Fibroblast of pulmonary artery (primary cell): ENCODE results near the gene USP54.

Source experiments
- DNase-seq: peaks from one replicate; pipeline ENCODE4 v3.0.0-alpha.2; 2010; ENCODE audit warnings: low read depth
- H3K4me3 ChIP-seq: replicated peaks from 2 replicates; pipeline ENCODE4 v1.5.1; 2011; ENCODE audit warnings: low read depth, mild to moderate bottlenecking, control low read depth, low read length, moderate library complexity
- TF ChIP-seq, protein P1 (sequence below): IDR thresholded peaks from 2 replicates; pipeline ENCODE4 v1.5.1; 2011; ENCODE audit warnings: mild to moderate bottlenecking, control low read depth, low read length, inconsistent platforms; ENCODE audit errors: missing control alignments

The USP54 gene

DNA sequence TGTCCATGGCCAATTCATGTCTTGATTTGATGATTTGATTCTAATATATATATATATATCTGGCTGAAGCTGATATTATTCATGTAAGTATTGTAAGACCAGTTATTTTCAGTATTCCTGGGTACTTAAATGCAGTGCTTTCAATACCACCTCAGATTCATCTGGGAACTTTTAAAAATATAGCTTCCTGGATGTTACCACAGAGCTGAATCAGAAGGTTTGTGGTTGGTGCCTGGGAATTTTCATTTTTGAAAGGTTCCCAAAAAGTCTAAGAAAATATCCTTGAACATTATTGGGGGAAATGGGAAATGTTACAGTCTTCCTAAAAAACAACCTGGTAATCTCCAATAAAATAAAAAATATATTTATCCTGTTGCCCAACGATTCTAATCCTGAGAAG is 84.7 kb downstream of the USP54 start:
- TF ChIP-seq, protein P1, sequence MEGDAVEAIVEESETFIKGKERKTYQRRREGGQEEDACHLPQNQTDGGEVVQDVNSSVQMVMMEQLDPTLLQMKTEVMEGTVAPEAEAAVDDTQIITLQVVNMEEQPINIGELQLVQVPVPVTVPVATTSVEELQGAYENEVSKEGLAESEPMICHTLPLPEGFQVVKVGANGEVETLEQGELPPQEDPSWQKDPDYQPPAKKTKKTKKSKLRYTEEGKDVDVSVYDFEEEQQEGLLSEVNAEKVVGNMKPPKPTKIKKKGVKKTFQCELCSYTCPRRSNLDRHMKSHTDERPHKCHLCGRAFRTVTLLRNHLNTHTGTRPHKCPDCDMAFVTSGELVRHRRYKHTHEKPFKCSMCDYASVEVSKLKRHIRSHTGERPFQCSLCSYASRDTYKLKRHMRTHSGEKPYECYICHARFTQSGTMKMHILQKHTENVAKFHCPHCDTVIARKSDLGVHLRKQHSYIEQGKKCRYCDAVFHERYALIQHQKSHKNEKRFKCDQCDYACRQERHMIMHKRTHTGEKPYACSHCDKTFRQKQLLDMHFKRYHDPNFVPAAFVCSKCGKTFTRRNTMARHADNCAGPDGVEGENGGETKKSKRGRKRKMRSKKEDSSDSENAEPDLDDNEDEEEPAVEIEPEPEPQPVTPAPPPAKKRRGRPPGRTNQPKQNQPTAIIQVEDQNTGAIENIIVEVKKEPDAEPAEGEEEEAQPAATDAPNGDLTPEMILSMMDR: no peak
- H3K4me3 ChIP-seq: no peak overlapping the region
- no peak for DNase-seq

DNA sequence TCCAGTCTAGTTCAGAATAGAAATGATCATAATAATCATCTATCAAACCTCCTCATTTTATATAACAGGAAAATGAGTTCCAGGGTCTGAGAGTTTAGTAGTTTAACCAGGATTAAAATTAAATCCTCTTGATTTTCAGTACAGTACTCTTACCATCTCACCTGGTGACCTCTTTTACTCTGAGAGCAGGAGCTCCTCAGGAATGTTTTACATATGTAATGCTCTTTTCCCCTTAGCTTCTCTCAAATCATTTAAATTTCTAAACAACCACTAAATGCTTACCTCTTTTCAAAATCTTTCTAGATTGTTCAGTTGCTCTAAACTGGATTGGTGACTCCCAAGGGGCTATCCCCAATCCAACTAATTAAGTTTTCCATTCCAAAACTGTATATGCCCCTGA is 85.1 kb downstream of the USP54 start:
- TF ChIP-seq, protein P1: no peak
- no peak for DNase-seq
- H3K4me3 ChIP-seq: no peak overlapping the region

DNA sequence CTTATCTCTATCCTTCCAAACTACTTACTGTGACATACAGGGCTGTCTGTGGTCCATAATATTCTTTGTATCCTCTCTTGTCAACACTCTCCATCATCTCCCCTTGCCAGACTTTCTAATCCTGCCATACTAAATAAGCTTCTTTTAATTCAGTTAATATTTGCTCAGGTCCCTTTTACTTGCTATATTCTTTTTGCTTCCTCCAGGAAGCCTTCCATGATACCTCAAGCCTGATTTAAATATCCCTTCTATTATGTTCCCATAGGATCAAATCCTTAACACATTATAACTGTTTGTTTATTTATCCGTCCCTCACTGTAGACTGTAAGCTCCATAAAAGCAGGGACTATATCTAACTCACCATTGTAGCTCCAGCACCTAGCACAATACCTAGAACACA is 88.1 kb downstream of the USP54 start:
- TF ChIP-seq, protein P1: no peak
- no peak for DNase-seq
- H3K4me3 ChIP-seq: no peak overlapping the region

DNA sequence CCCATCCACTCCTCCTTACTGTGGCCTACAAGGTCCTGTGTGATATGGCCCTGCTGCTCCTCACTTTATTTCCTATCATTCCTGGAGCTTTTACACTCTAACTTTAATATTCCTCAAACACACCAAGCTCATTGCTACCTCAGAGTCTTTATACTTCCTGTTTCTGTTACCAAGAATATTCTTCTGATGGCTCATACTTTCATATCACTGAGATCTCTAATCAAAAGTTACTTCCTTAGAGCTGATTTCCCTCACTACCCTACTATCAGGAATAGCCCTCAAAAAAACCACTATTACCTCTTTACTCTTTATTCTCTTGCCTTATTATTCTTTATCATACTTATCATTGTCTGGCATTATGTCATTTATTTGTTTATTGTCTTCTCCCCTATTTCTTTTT is 89.5 kb downstream of the USP54 start:
- no peak overlapping the region for H3K4me3 ChIP-seq
- DNase-seq: no peak
- TF ChIP-seq, protein P1: no peak

DNA sequence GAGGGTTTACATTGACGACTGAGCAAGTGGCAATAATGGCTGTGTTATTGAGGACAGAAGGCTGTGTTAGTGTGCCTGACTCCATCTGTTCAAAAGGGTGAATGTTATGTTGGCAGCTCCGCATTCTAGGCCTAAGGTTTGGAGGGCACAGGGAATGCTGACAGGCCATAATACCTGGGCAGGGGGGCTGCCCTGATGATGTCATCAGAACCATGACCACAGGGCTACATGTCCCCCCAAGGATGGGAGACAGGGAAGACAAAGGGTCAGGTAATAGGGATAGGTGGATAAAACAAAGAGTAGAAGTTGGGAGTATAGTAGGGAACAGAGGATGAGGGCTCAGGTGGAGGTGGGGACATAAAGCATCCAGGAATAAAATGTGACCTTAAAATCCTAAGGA is 93.5 kb downstream of the USP54 start:
- DNase-seq: no peak
- no peak overlapping the region for H3K4me3 ChIP-seq
- TF ChIP-seq, protein P1: no peak

DNA sequence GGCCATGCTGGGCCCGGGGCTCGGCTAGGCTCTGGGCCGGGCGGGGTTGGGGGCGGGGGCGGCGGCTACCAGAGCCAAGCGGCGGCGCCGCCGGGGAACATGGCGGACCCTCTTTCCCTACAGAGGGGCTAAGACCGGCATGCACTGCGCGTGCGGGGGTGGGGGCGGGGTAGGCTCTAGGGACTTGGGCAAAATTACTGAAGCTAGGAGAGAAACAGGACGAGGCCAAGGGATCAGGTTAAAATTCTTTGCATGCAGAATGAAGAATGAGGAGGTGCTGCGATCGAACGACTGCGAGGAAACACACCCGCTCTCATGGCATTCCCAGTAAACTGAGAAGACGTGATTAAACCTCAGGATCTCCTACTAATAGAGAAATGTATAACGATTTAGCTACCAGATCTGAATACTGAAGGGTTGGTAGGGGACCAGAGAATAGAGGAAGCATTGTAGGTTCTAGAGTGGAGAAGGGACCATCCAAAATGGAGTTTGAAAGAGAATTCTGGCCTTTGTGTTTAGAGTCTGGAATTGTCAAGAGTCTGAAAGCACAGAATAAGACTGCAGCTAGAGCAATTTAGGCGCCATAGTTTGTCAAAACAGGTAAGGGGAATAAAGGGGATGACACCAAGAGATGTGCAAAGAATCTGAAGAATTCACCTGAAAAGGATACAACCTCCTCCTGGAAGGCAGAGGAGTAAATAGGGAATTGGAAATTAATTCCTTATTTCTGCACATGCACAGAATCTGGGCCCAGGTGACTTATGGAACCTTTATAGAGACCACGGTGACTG is 95.1 kb downstream of the USP54 start, which contains the start of gene PPP3CB:
TSS of gene PPP3CB (minus strand) at position 141 of the 791 bp plus-strand sequence. CDS start at position 6, 135 bp downstream.
- H3K4me3 ChIP-seq: peak within 1 kb of the TSS; percentile 91
- TF ChIP-seq, protein P1: no peak
- DNase-seq: peak; percentile 97
